T-cell (primary cell): Measurements from ENCODE around the gene ZNF555. TPM values are rescaled to one million over a fixed set of nuclear protein-coding genes. Genes with fewer than 3 reads are reported as not detected.

Experiments used
- ATAC-seq, 4 experiments: fragments of 200-7000 bp in 3 of 4; fragments of 150-1000 bp in 1 of 4; cut with Tn5 transposase; replicated peaks in 1 of 4; 1 replicate in 3 of 4; 2 replicates in 1 of 4; pipeline ENCODE4 v1.10.0; 2021; ENCODE audit warnings: moderate library complexity in 3 of 4, mild to moderate bottlenecking in 2 of 4, moderate number of reproducible peaks in 1 of 4
- CTCF ChIA-PET, 2 donors: fragments of 300-600 bp; sonication (Branson Sonifier 250); formaldehyde crosslinking; loops; one replicate each; lab custom pipeline; 2022; ENCODE audit warnings: antibody characterized with exemption in 2 of 2; lab: Charles Lee
- POLR2A ChIA-PET, 2 donors: fragments of 300-600 bp; sonication (Branson Sonifier 250); formaldehyde crosslinking; loops; one replicate each; lab custom pipeline; 2022; ENCODE audit warnings: antibody characterized with exemption in 2 of 2; lab: Charles Lee
- DNase-seq, 35 experiments: peaks; one replicate each; pipeline versions ENCODE4 v3.0.0 to v3.0.0-alpha.2; 2013 to 2023
- H3K27ac ChIP-seq: one replicate; pipeline ENCODE4 v1.5.1; 2013; ENCODE audit warnings: low read length
- H3K27me3 ChIP-seq, 2 experiments: replicated peaks in 1 of 2; 1 replicate in 1 of 2; 2 replicates in 1 of 2; pipeline versions ENCODE4 v1.6.1 to v1.7.0; 2013; ENCODE audit warnings: low read length in 1 of 2, mixed read lengths in 1 of 2; ENCODE audit not compliant: control insufficient read depth in 2 of 2, insufficient read depth in 2 of 2; ENCODE audit errors: extremely low read depth in 1 of 2
- H3K36me3 ChIP-seq, 2 donors: 1 replicate in 1 of 2; 2 replicates in 1 of 2; pipeline versions ENCODE4 v1.6.1 to v1.7.0; 2013; ENCODE audit warnings: low read length in 1 of 2; ENCODE audit not compliant: control insufficient read depth in 2 of 2, insufficient read depth in 1 of 2; ENCODE audit errors: extremely low read depth in 1 of 2
- H3K4me1 ChIP-seq, 2 experiments: 1 replicate in 1 of 2; 2 replicates in 1 of 2; pipeline versions ENCODE4 v1.6.1 to v1.7.0; 2013; ENCODE audit warnings: low read length in 2 of 2, mixed read lengths in 1 of 2; ENCODE audit not compliant: insufficient read depth in 2 of 2, control insufficient read depth in 1 of 2; ENCODE audit errors: extremely low read depth in 1 of 2
- H3K4me3 ChIP-seq, 2 donors: 1 replicate in 1 of 2; 2 replicates in 1 of 2; pipeline versions ENCODE4 v1.5.1 to v1.7.0; 2013; ENCODE audit warnings: mild to moderate bottlenecking in 2 of 2, low read length in 1 of 2, moderate library complexity in 1 of 2; ENCODE audit not compliant: control insufficient read depth in 1 of 2; ENCODE audit errors: extremely low read depth in 1 of 2
- H3K9me3 ChIP-seq: 2 replicates; pipeline ENCODE4 v1.7.0; 2013
- H3K27ac Mint-ChIP-seq, 2 donors: one replicate each; pipeline ENCODE4 v1.8.0; 2020 to 2021; ENCODE audit warnings: mild to moderate bottlenecking in 2 of 2, mixed read lengths in 2 of 2
- H3K27me3 Mint-ChIP-seq, 2 donors: one replicate each; pipeline ENCODE4 v1.8.0; 2021 to 2022; ENCODE audit warnings: mixed read lengths in 2 of 2
- H3K36me3 Mint-ChIP-seq: one replicate; pipeline ENCODE4 v1.8.0; 2021; ENCODE audit warnings: mixed read lengths
- H3K4me1 Mint-ChIP-seq, 3 donors: one replicate each; pipeline ENCODE4 v1.8.0; 2020 to 2022; ENCODE audit warnings: mixed read lengths in 3 of 3, mild to moderate bottlenecking in 1 of 3
- H3K4me3 Mint-ChIP-seq, 3 donors: one replicate each; pipeline ENCODE4 v1.8.0; 2020 to 2022; ENCODE audit warnings: mild to moderate bottlenecking in 3 of 3, mixed read lengths in 3 of 3, moderate library complexity in 3 of 3
- H3K9me3 Mint-ChIP-seq, 3 donors: one replicate each; pipeline ENCODE4 v1.8.0; 2020 to 2022; ENCODE audit warnings: mixed read lengths in 3 of 3
- WGBS: methylation state at CpG from one replicate; pipeline ENCODE4 v1.1.5; 2013; ENCODE audit warnings: missing lambda C conversion rate; ENCODE audit not compliant: insufficient coverage; 5-methylcytosine and 5-hydroxymethylcytosine counted together
- total RNA-seq, 35 experiments: library from RNA in 6 of 35; stranded (reverse) in 6 of 35; fragments of 120-200 nt in 1 of 35; gene quantifications; one replicate each; pipeline versions ENCODE4 v1.2.1 to v1.2.4 and lab custom pipeline; 2013 to 2026

Gene ZNF555
- total RNA-seq, 5 donors from 2014 or later (not counting 1 experiment from before 2014, with no cell fraction given): 3.7 to 10.9 (median 6.7) TPM

GRCh38 chr19:2806736-2807378 is 34.4 kb upstream of the ZNF555 start:
- H3K4me1 Mint-ChIP-seq: peaks cover 0 to 11% (median 0%) of the 10 kb centered on the region in 3 donors
- Histone ChIP-seq H3K9me3 (no peaks in the 10 kb centered on the region), H3K36me3 (peaks cover 29 to 33% of the 10 kb centered on the region in 2 donors), H3K4me1 (no peaks in the 10 kb centered on the region), H3K27me3 (no peaks in the 10 kb centered on the region), H3K27ac (no peak overlapping the region), H3K4me3 (no peak overlapping the region)
- ChIA-PET CTCF (no interaction called here), POLR2A (no interaction called here)
- H3K36me3 Mint-ChIP-seq: peaks cover 20% of the 10 kb centered on the region
- DNase-seq (no peak), ATAC-seq (no peak)
- no peak overlapping the region for H3K4me3 Mint-ChIP-seq
- WGBS: 98% methylated on average over 31 of the region's 34 CpGs
- H3K9me3 Mint-ChIP-seq: no peaks in the 10 kb centered on the region
- no peaks in the 10 kb centered on the region for H3K27me3 Mint-ChIP-seq
- no peak overlapping the region for H3K27ac Mint-ChIP-seq

GRCh38 chr19:2807379-2808128 is 33.7 kb upstream of the ZNF555 start:
- POLR2A ChIA-PET: no interaction called here
- CTCF ChIA-PET: no interaction called here

GRCh38 chr19:2808129-2808941 is 32.9 kb upstream of the ZNF555 start:
- H3K9me3 Mint-ChIP-seq: no peaks in the 10 kb centered on the region
- Histone ChIP-seq H3K4me1 (no peaks in the 10 kb centered on the region), H3K27ac (no peak overlapping the region), H3K27me3 (no peaks in the 10 kb centered on the region), H3K4me3 (no peak overlapping the region), H3K36me3 (peaks cover 29% of the 10 kb centered on the region in 2 donors), H3K9me3 (no peaks in the 10 kb centered on the region)
- H3K4me1 Mint-ChIP-seq: peaks cover 0 to 4% (median 0%) of the 10 kb centered on the region in 3 donors
- peaks cover 15% of the 10 kb centered on the region for H3K36me3 Mint-ChIP-seq
- no peak for DNase-seq
- H3K27ac Mint-ChIP-seq: no peak overlapping the region
- no peak overlapping the region for H3K4me3 Mint-ChIP-seq
- 96% methylated on average over 39 of the region's 41 CpGs for WGBS
- H3K27me3 Mint-ChIP-seq: no peaks in the 10 kb centered on the region
- CTCF ChIA-PET: no interaction called here
- POLR2A ChIA-PET: no interaction called here
- no peak for ATAC-seq

More at GRCh38 chr19:2807379-2808128, 33.7 kb upstream of the ZNF555 start:
- ATAC-seq (no peak), DNase-seq (no peak)
- Mint-ChIP-seq H3K9me3 (no peaks in the 10 kb centered on the region), H3K27me3 (no peaks in the 10 kb centered on the region), H3K36me3 (peaks cover 18% of the 10 kb centered on the region), H3K4me1 (peaks cover 0 to 9% (median 0%) of the 10 kb centered on the region in 3 donors), H3K4me3 (no peak overlapping the region), H3K27ac (no peak overlapping the region)
- H3K9me3 ChIP-seq: no peaks in the 10 kb centered on the region
- peaks cover 29 to 33% of the 10 kb centered on the region in 2 donors for H3K36me3 ChIP-seq
- 98% methylated on average over 53 of the region's 56 CpGs for WGBS
- no peaks in the 10 kb centered on the region for H3K4me1 ChIP-seq
- no peak overlapping the region for H3K4me3 ChIP-seq
- H3K27ac ChIP-seq: no peak overlapping the region
- H3K27me3 ChIP-seq: no peaks in the 10 kb centered on the region

- Histone ChIP-seq H3K4me1 (no peaks in the 10 kb centered on the region), H3K36me3 (peaks cover 29 to 34% of the 10 kb centered on the region in 2 donors), H3K27me3 (no peaks in the 10 kb centered on the region), H3K9me3 (no peaks in the 10 kb centered on the region), H3K27ac (no peak overlapping the region), H3K4me3 (no peak overlapping the region)
- H3K4me3 Mint-ChIP-seq: no peak overlapping the region
- no peaks in the 10 kb centered on the region for H3K9me3 Mint-ChIP-seq
- ChIA-PET POLR2A (no interaction called here), CTCF (no interaction called here)
- WGBS: 97% methylated on average over 36 of the region's 37 CpGs
- H3K27ac Mint-ChIP-seq: no peak overlapping the region
- peaks cover 0 to 4% (median 0%) of the 10 kb centered on the region in 3 donors for H3K4me1 Mint-ChIP-seq
- peaks cover 11% of the 10 kb centered on the region for H3K36me3 Mint-ChIP-seq
- H3K27me3 Mint-ChIP-seq: no peaks in the 10 kb centered on the region
- no peak for ATAC-seq
- DNase-seq: no peak
Measured at GRCh38 chr19:2809387-2810140, 31.7 kb upstream of the ZNF555 start.

- H3K27ac ChIP-seq: no peak overlapping the region
- H3K9me3 ChIP-seq: no peaks in the 10 kb centered on the region
- H3K4me3 Mint-ChIP-seq: no peak overlapping the region
- DNase-seq (no peak), ATAC-seq (no peak)
- H3K4me3 ChIP-seq: no peak overlapping the region
- WGBS: 95% methylated on average over 51 of the region's 58 CpGs
- ChIA-PET POLR2A (interaction anchor here in 1 of 2 donors (0.5 kb wide), 1 partner anchor 275 kb away, joined by 3 read pairs; no protein-coding TSS in a partner anchor), CTCF (no interaction called here)
- H3K27me3 Mint-ChIP-seq: no peaks in the 10 kb centered on the region
- peaks cover 9% of the 10 kb centered on the region for H3K36me3 Mint-ChIP-seq
- no peaks in the 10 kb centered on the region for H3K4me1 ChIP-seq
- no peaks in the 10 kb centered on the region for H3K9me3 Mint-ChIP-seq
- peaks cover 0 to 4% (median 0%) of the 10 kb centered on the region in 3 donors for H3K4me1 Mint-ChIP-seq
- no peak overlapping the region for H3K27ac Mint-ChIP-seq
- H3K36me3 ChIP-seq: peaks cover 28 to 34% of the 10 kb centered on the region in 2 donors
- H3K27me3 ChIP-seq: no peaks in the 10 kb centered on the region
Measured at GRCh38 chr19:2810141-2811091, 30.9 kb upstream of the ZNF555 start.
